ENCODE results near the gene FGFBP3.
"Not testable (repeated sequence)": the region's sequence is repeated elsewhere in the genome, so short reads cannot be mapped to it uniquely, and the experiment has no call there.

FGFBP3 gene

DNA sequence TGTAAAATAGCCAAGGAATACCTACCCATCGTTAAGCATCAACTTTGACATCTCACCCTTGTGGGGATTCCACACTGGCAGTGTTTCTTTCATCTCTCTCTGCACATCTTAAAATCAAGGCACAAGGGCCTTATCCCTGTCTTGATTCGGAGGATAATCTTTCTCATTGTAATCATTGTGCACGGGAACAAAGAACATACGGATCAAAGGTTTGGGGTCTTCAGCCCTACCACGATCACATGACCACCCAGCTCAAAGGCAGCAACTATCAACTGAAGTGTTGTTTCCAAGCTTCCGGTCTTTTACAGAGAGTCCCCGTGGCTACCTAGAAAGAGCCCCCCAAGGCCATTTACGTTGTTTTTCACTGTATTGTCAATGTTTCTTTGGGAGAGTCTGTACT lies 11.9 kb downstream of the FGFBP3 start:
- no peak for DNase-seq

DNA sequence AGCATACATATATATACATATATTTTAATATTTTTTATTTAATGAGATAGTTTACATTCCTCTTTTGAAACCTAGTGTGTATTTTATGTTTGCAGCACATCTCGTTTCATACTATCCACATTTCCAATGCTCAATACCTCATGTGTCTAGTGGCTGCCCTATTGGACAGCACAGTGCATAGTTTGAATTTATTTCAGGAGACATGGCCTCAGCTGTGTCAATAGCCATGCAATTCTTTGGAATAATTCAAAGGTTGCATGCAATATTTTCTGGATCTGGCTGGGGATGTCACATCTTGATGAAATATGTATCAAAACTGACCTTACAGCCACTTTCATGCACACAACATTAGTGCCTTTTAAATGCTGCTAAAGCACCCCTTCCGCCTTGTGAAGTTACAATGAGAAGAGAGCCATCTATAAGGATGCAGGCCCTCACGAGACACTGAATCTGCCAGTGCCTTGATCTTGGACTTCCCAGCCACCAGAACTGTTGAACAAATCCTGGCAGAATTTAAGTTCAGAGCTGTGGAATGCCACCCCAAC lies 13.0 kb downstream of the FGFBP3 start:
- no peak for DNase-seq

DNA sequence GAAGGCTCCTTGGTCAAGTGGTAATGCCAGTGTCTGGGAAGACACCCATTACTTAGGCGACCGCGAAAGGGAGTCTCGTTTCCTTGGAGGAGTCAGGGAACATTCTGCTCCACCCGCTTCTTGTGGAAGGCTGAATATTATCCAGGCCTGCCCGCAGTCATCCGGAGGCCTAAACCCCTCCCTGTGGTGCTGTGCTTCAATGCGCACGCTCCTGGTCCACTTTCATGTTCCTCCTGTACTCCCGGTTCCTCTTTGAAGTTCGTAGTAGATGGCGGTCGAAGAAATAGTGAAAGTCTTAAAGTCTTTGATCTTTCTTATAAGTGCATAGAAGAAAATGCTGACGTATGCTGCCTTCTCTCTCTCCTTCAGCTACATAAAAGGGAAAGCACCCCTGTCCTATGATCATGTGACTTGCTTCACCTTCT lies 15.0 kb downstream of the FGFBP3 start:
- DNase-seq = not testable (repeated sequence)

DNA sequence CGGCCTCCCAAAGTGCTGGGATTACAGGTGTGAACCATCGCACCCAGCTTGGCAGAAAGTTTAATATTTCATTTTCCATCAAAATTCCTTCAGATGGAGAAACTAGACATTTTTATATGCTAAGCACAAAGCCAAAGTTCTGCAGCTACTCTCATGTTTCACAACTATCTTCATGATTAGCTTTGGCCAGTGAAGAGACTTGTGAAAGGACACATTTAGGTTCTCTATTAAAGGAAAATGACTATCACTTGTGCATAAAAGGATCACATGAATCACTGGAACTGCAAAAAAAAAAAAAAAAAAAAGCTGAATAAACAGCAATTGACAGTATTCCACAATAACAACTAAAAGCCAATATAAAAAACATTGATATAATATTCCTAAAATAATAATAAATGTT lies 16.2 kb downstream of the FGFBP3 start:
- DNase-seq = no peak

DNA sequence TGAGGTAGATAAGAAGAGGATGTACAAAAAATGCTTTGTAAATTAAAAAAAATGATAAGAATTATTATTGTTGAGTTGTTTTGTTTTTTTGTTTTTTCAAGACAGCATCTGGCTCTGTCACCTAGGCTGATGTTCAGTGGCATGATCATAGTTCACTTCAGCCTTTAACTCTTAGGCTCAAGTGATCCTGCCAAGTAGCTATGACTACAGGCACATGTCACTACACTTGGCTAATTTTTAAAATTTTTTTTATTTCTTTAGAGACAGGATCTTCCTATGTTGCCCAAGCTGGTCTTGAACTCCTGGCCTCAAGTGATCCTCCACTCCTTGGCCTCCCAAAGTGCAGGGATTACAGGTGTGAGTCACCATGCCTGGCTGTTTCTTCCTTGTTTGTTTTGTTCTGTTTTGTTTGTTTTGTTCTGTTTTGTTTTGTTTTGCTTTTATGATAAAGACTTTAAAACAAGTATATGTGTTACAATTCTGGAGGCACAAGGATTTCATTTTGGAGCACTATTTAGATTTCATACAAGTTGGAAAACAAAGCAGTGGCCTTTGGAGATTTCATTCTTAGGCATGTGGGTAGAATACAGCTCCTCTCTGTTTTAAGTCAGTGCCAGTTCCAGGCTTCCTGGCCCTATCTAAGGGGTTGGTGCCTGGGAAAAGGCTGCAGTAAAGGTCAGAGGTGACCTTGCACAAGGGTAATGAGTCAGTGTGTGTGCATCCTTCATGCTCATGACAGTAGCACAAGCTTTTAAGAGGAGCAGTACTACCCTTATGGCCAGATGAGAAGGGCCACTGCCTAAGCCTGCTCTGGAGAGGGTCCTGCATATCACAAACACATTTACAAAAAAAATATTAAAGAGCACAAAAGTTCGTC lies 17.9 kb downstream of the FGFBP3 start:
- DNase-seq = no peak

DNA sequence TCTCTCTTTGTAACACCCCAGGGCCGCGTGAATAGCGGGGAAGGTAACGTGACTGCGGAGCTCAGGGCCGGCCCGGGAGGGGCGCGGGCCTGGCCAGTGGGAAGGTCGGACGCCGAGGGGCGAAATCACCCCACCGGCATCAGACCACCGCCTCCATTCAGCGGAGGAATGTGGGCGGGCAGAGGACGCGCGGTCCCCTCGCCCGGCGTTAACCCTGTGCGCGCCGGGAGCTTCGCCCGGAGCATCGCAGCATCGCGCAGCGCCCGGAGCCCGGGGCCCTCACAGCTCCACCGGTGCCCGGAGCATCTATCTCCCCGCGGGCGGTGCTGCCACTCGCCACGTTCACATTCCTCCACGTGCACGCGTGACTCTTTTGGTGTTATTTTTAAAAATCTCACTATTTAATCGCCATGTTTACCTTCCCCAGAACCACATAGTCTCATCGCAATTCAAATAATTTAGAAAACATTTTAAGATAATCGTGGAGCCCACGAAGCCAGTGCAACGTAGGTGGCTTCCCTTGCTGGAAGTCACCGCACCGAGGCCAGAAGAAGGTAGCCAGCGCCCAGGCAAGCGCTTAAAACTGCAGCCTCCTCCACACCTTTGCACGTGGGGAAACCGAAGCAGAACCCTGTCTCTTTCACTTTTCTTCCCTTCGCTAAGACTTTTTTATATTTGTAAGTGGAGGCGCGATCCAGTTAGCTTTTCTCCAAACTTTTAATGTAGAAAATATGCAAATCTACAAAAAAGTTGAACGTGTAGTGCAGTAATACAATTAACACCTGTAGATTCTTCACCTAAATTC lies 21.8 kb downstream of the FGFBP3 start:
- DNase-seq = no peak

DNA sequence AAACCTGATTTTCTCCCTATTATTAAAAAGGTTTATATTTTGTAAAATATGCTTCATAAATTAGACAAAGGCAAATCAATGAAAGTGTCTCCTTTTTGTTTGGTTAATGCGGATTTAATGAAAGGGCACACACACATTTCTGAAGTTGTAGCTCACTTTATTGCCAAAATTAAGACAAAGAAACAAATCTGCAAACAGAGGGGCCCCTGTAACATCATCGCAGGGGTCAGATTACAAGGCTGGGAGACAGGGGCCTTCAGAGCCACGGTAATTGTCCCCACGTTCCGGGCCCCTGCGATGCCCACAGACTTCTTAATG lies 22.4 kb downstream of the FGFBP3 start:
- DNase-seq = no peak

DNA sequence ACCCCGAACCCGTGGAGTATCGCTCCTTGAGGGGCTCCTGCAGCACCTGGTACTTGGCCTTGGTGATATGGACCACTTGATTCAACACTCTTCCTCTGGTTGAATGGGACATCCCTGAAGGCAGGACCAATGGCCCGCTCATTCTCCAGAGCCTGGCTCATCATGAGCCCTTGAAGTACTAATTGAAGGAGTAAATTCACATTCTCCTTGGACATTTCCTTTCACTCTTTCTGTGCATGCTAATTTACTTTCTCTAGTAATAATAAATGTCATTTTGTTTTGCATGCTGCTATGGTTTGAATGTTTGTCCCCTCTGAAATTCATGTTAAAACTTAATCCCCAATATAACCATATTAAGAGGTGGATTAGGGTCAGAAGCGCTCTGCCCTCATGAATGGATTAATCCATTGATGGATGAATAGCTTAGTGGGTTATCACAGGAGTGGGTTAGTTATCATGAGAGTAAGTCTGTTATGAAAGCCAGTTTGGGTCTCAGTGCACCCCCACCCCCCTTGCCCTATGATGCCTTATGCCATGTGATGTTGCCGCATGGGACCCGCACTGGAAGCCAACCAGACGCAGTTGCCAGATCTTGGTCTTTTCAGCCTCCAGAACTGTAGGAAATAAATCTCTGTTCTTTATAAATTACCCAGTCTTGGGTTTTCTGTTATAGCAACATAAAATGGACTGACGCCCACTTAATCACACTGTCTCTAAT lies 23.8 kb downstream of the FGFBP3 start:
- DNase-seq = no peak

DNA sequence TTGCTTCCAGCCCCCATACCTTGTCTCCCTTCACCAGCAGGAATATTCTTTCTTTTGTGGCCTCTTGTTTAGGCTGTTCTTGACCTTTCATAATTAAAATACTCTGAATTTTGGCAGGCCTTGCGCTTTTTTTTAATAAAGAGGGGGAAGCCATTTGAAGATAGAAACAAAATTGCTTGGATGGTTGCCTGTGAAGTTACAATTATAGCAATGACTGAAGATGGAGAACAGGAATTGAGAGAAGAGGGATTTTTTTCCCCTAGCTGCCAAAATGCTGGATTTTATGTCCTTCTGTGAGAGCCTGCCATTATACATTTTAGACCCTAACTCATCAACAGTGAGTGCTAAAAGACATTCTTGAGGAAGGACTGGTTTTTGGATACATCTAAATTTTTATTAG lies 24.8 kb downstream of the FGFBP3 start:
- no peak for DNase-seq

DNA sequence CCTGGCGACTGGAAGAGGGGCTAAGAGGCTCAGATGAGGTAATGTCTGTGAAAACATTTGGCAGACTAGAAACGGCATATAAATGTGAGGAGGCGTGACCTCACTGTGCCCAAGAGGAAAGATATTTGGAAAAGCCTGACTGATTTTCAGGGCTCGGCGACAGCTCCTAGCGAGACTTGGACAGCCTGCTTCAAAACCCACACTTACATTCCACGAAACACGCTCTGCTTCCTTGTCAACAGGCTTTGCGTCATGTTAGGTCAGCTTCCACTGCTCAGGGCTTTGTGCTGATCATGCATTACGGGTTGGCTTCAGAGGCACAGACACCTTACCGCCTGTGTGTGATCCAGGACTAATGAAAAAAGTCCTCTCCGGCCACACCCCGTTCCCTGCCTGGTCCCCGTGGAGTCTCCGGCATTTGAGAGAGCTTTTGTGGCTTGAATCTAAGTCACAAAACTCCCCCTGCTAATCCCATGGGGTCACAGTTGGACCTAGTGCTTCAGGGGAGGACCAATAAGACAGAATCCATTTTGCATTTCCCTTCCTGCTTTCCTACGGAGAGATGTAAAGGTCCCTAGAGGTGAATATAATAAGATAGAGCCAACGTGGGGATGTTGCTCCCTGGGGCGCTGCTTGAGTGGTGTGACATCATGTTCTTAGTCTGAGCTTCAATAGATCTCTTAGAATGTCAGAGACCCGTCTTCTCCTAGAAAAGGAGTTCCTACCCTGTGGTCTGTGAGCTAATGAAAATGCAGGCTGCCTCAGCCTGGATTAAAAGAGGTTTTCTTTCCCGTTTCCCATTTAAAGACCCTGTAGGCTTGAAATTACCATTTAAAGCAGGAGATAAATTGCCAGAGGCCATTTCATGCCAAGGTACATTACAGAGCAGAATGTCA lies 25.5 kb downstream of the FGFBP3 start:
- DNase-seq = no peak

DNA sequence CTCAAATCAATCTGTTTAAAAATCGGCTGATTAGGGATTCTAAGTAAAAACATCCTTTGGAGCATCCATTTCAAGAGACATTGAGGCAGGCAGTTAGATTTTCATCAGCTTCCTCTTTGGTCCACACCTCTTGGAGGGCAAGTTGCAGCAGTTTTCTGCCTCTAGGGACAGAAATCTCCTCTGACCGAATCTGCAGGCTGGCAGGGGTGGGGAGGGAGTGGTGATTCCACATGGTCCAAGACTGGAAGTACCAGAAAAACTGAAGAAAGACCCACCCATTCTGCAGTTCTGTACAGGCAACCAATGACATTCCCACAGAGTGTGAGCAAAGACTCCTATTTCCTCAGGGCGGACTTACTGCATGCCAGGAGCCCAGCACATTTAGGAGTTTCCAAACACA lies 29.0 kb downstream of the FGFBP3 start:
- no peak for DNase-seq

DNA sequence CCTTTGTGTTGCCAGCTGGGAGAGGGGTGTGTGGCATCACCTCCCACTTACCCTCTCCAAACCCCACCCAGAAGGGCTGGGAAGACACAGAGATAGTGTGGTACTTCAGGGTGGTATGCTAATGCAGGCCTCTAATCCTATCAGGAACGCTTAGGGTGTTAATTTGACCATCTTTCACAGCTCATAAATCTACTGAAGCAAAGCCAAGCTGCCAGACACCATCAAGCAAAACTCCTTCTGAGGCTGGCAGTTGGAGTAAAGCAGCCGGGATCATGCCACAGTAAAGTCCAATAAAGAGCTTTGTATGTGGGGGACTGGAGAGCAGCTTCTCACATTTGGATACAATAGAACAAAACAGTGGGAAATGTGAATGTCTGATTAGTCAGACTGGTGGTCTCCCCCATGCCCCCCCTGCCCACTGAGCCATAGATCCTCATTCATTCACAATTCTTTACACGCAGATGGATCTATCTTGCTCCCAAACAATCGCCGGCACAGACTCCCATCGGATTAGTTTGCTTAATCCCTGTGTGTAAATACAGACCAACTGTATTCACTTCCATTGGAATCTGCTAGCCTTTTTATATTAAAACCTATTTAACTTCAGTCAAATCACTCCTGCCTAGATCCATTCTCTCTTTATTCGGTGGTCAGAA lies 29.6 kb downstream of the FGFBP3 start:
- no peak for DNase-seq

DNA sequence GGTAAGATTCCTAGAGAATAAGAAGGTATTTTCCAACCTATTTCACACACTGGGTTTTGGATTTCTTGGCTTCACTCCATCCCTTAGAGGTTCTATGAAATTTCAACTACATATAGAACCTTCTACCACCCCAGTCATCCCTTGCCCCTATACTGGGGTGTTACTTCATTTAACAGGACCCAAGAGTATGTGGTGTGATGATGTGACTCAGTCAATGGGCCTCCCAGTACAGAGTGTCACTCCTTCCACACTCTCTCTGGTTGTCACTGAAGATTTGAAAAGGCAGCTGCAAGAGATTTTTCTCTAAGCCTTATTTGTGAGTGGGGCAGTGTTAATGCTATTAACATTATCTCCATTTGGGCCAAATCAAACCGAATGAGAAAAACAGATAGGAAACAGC lies 33.5 kb downstream of the FGFBP3 start:
- no peak for DNase-seq

DNA sequence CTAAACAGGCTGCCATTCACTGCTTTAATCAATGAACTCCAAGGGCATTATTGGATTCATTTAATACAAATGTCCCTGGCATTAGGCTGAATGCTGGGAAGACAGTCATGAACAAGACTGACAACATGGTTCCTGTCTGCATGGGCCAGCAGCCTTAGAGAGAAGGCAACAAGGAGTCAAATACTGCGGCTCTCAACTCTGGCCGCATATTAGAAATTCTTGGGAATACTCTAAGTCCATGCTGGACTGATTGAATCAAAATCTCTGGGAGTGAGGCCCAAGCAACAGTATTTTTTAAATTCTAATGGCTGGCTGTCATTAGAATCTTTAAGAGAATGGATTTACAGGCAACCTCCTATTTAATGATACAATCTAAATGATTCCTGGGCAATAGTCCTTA lies 34.1 kb downstream of the FGFBP3 start:
- no peak for DNase-seq

DNA sequence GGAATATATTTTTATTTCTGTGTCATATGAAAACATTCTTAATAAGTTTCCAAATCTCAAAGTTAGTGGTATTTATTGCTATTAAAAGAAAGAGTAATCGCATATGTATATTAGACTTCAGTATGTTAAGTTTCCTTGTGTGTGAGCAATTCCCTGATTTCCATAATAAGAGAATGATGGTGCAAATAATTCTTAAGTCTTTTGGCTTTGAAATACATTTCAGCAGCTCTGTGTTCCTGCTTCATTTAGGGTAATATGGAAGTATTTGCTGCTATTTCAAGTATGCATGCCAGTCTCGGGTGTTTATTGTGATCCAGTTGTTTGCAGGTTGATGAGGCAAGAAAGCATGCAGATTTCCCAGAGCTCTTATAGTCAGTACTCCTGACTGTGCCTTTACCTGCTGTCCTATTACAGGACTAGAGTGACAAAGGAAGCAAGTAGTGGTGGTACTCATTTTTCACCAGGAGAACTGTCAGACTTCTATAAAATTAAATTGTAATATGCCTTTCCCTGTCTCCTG lies 43.7 kb downstream of the FGFBP3 start:
- no peak for DNase-seq

DNA sequence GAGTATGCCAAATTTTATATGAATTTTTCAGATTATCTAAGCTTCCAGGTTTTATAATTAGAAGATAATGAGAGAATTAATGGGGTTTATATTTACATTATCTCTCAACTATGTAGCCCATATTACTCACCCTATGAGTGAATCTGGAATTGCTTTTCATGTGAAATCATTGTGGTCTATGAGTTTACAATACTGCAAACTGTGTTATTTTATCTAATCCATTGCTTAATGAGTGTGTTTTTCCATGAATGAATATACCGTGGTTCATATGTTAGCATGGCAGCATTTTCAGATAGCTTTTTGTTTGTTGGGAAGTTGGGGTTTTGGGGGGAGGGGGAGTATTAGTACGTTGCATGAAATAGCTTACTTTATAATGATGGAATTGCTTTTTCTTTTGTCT lies 44.5 kb downstream of the FGFBP3 start:
- no peak for DNase-seq

DNA sequence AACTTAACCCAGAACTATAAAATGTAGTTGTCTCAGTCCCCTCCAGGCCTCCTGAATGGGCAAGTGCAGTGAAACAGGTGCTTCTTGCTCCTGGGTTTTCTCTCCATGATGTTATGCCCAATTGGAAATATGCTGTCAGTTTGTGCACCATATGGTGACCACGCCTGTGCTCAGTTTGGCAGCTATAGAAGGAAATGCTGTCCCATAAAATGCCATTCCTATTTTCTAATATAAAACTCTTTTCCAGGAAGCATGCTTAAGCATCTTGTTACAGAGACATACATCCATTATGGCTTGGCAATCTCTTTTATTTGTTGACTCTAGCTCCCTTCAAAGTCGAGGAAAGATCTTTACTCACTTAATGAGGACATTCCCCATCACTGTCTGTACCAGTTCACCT lies 45.2 kb downstream of the FGFBP3 start:
- DNase-seq = no peak

DNA sequence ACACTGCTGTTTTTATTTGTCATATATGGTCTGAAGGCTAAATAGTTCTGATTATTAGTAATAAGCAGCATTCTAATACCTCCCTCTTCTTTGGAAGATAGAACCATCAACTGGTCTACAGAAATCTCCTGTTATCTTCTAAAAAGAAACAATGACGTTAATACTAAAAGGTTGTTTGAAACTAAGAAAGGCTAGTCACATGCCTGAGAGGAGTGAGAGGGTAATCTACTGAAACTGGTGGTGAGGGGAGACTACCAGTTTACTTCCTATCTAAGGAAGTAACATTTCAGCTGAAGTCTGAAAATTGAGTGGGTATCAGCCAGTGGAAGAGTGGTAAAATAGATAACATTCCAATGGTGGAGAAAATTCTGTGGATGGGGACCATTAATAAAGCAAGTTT lies 48.4 kb downstream of the FGFBP3 start:
- no peak for DNase-seq

DNA sequence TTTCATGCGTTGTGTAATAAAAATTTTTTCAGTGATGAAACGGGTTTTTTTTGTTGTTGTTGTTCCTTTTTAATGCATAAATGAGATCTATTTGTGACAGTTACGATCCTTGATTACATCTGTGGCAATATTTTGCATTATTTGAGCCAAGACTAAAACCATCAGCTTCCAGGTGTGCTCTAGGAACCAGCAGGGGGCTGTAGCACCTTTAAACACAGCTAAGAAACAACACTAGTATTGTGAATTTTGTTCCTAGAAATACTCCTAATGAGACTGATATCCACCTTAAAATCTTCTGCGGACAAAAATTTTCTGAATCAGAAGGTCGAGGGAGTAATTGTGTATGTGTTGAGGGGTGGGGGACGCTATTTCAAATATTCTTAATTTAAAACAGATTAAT lies 52.6 kb downstream of the FGFBP3 start:
- no peak for DNase-seq
